HG03045 (cell line): ENCODE data around the gene NRG3.

Experiments
- ATAC-seq: cut with Tn5 transposase; IDR thresholded peaks from one replicate; pipeline ENCODE4 v1.9.1; 2021; ENCODE audit warnings: mild to moderate bottlenecking, moderate library complexity; ENCODE audit not compliant: unreplicated experiment

The NRG3 gene

GRCh38 chr10:82208726-82209125 lies 333.7 kb downstream of the NRG3 start:
- no peak for ATAC-seq

GRCh38 chr10:82210331-82210730 lies 335.3 kb downstream of the NRG3 start:
- no peak for ATAC-seq

- no peak for ATAC-seq
Measured at GRCh38 chr10:82211346-82211745, 336.4 kb downstream of the NRG3 start.

DNA sequence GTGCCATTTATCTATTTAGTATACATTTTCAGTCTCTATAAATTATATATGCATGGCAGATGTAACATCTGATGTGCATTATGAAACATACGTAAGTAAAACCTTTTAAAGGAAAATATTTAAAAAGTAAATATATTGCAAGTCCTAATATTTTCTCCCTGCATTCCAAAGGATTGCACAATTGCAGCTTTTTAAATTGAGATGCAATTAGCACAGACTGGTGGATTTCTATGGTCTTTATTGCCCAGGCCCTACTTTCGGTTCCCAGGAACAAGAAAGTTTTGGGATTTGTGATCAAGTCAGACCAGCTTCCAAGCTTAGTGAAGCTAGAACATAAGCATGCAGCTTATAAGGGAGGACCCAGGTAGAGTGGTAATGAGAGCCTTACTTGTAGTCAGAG lies 337.8 kb downstream of the NRG3 start:
- no peak for ATAC-seq

DNA sequence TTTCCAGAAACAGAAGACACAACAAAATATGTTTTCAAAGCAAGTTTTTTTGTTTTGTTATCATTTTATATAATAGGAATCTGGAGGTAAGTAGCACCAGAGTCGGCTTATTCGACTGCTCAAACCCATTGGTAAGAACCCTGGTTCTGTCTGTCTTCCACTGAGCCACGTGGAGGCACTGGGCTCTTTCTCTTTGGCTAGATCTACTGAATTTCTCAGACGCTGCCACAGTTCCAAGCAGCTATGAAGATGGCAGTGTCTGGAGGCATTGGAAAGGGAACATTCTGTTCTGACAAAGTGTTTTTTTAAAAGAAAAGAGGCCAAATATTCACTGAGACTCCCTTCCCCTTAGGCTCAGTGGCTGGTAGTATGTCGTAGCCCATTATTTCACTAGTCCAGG lies 338.8 kb downstream of the NRG3 start:
- no peak for ATAC-seq

DNA sequence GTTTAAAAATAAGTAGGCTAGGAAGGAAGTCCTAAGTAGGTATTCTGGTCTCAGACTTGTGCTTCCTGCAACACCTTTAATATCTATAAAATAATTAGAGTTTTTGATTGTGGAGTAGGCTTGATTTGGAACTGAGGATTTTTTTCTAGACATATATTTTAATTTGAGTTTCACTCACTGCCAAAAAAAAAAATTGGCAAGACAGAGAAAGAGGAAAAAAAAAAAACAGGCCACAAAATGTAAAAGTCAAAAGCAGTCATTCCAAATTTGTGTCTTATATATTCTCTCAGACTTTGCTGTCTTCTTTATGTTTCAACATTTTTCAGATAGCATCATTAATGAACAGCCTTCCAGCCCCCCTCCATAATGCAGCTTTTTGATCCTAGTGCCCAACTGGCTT lies 346.1 kb downstream of the NRG3 start:
- ATAC-seq = no peak

GRCh38 chr10:82221601-82222149 lies 346.7 kb downstream of the NRG3 start:
- no peak for ATAC-seq

DNA sequence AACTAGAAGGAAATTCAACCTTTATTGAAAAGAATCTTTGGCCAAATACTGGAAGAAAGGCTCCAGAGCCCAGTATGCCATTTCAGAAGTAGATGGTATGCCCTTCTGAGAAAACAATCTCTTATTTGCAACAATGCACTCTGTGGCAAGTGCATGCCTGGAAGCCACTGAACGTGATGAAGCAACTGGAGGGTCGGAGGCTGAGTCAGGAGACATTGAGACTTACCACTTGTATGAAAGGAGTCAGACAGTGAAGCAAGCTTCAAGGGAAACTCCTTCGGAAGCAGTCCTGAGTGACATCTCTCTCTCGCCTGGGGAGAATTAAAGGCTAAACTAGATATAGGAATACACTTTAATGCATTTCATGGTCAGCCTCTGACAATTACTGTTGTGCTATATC lies 353.7 kb downstream of the NRG3 start:
- no peak for ATAC-seq

DNA sequence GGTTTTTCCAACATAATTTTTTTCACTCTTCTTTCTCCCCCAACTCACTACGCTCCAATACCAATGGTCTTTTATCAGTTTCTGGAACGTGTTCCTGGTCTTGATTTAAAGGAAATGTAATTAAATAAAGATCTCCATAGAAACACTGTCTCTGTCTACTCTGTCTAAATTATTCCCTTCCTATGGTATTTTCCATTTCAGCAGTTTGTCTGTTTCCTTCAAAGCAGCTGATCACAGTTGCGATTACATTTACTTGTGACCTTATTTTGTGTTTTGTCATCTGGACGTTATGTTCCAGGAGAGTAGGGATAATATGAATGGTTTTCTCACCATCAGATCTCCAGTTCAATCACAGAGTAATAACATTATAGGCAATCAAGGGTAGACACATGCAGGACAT lies 359.2 kb downstream of the NRG3 start:
- no peak for ATAC-seq

GRCh38 chr10:82236084-82236731 lies 361.2 kb downstream of the NRG3 start:
- ATAC-seq = no peak

DNA sequence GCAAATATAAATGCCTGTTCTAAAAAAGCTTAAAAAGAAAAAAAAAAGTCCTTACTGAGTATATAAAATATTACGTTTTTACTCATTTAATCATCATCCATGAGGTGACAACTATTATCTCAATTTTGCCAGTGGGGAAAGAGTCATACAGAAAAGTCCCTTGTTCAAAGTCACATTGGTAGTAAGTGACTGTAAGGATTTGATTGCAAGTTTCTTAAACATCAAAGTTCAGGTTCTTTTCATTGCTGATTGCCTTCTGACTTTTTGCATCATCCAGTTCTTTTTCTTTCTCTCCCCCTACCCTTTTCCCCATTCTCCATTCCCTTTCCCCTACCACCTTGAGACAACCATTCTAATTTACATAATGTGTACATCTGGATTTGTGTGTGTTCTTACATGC lies 363.3 kb downstream of the NRG3 start:
- no peak for ATAC-seq

DNA sequence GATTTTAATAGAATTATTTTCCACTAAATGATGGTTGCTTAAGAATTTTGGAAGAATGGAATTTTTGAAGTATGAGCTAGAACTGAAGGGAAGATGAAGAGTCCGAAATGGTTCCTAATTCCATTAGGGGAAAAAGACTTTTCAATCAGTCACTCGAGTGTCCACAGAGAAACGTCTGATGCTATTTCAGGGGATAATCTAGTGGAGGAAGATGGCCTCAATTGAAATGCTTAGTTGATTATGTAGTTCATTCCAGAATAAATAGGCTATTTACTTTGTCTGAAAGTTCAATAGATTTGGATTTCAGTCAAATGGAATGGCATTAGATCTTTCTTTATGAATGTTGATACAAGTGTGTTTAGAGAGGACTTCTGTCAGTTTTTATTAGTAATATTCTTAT lies 365.4 kb downstream of the NRG3 start:
- ATAC-seq = no peak

- no peak for ATAC-seq
Measured at GRCh38 chr10:82242778-82243177, 367.8 kb downstream of the NRG3 start.

GRCh38 chr10:82245157-82245556 lies 370.2 kb downstream of the NRG3 start:
- ATAC-seq = no peak

- ATAC-seq = no peak
Measured at GRCh38 chr10:82245906-82246560, 371.0 kb downstream of the NRG3 start.

GRCh38 chr10:82249141-82249540 lies 374.1 kb downstream of the NRG3 start:
- no peak for ATAC-seq

- ATAC-seq = no peak
Measured at GRCh38 chr10:82251222-82251906, 376.4 kb downstream of the NRG3 start.

DNA sequence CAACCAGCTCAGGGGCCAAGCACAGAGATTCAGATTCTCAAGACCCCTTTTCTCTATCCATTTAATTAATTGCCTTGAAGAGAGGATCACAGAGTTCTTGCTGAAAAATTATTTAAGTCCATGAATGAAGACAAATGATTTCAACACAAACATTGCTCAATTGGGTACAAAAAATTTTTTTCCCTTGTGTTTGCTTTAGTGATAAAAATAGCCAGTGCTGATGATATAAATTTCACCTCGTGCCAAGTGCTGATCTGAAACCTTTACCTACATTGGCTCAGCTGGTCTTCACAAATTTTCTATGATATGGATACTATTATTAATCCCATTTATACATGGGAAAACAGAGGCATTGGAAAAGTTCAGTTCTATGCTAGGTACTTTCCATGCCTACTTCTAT lies 377.1 kb downstream of the NRG3 start:
- no peak for ATAC-seq

GRCh38 chr10:82254237-82254636 lies 379.2 kb downstream of the NRG3 start:
- ATAC-seq = no peak

- no peak for ATAC-seq
Measured at GRCh38 chr10:82256275-82256674, 381.3 kb downstream of the NRG3 start.

DNA sequence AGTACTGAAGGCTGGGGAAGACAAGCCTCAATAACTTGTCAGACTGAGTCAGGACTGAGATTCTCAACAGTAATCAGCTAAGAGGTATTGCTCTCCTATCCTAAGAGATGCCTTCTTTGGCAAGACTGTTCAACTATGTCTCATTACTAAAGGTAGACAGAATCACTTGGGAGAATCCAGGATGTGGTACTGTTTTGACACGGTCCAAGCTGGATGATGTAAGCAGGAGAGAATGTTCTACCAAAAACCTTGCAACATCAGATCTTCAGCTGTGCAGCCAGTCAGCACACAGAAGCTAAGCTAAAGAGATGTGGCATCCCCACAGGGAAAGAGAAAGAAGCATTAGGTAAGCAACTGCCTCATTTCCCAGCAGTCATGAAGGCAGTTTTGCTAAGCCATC lies 391.4 kb downstream of the NRG3 start:
- no peak for ATAC-seq

DNA sequence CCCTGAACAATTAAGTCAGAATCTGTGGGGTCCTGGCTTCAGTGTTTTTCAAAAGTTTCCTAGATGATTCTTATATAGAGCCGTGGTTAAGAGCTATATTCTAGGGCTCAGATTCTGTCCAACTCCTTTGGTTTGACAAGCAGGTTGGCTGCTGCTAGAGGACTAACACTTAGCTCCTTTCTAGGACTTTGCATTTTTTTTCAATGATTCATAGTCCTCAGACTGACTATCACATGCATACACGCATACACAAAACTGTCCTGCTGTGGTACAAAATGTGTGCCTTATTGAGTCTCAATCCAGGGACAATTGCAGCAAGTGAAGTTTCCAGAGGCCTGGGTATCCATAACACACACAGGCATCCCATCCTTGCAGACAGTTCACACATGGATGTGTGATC lies 392.0 kb downstream of the NRG3 start:
- ATAC-seq = no peak
